IMR-90 (cell line): ENCODE data around the gene TEDC1. TPM values are rescaled to one million over a fixed set of nuclear protein-coding genes. Genes with fewer than 3 reads are reported as not detected.

Experiments
- ATAC-seq: fragments of 200-7000 bp; cut with Tn5 transposase; 2 replicates; pipeline ENCODE4 v1.9.1; 2020; ENCODE audit warnings: low read depth, mild to moderate bottlenecking, moderate library complexity
- BruUV-seq: library from RNA; stranded (reverse); fragments of 400-500 nt; replicated peaks from 2 replicates; lab custom pipeline; 2021; lab: Mats Ljungman, UMichigan
- CTCF ChIA-PET: fragments of 300-600 bp; formaldehyde crosslinking; extraction: SDS; loops from one replicate; lab custom pipeline; 2021; ENCODE audit warnings: antibody characterized with exemption; lab: Yijun Ruan, JAX
- POLR2A ChIA-PET: fragments of 300-600 bp; sonication (Branson Sonifier 250); formaldehyde crosslinking; loops from one replicate; lab custom pipeline; 2022; ENCODE audit warnings: antibody characterized with exemption; ENCODE audit not compliant: unreplicated experiment; lab: Charles Lee
- DNase-seq: peaks from one replicate; pipeline ENCODE4 v3.0.0; 2013
- H2AFZ ChIP-seq: replicated peaks from 2 replicates; pipeline ENCODE3; 2013; ENCODE audit warnings: low read length, mild to moderate bottlenecking; ENCODE audit not compliant: poor library complexity
- H2AK5ac ChIP-seq: 2 replicates; pipeline ENCODE4 v1.6.1; 2013; ENCODE audit warnings: low read depth, low read length, inconsistent platforms
- H2AK9ac ChIP-seq: replicated peaks from 2 replicates; pipeline ENCODE3; 2013; ENCODE audit warnings: mild to moderate bottlenecking, low read depth, low read length, moderate library complexity; ENCODE audit not compliant: poor library complexity
- H2BK120ac ChIP-seq: 2 replicates; pipeline ENCODE4 v1.6.1; 2013; ENCODE audit warnings: low read depth, low read length, inconsistent platforms
- H2BK15ac ChIP-seq: 3 replicates; pipeline ENCODE4 v1.6.1; 2013; ENCODE audit warnings: low read depth, low read length, inconsistent platforms
- H2BK20ac ChIP-seq: 2 replicates; pipeline ENCODE4 v1.6.1; 2013; ENCODE audit warnings: low read depth, mild to moderate bottlenecking, inconsistent platforms, low read length, moderate library complexity
- H2BK5ac ChIP-seq: 2 replicates; pipeline ENCODE4 v1.6.1; 2013; ENCODE audit warnings: mild to moderate bottlenecking, low read depth, low read length, inconsistent platforms; ENCODE audit not compliant: poor library complexity, severe bottlenecking
- H3K14ac ChIP-seq: replicated peaks from 2 replicates; pipeline ENCODE4 v1.6.1; 2013; ENCODE audit warnings: low read depth, low read length, inconsistent platforms
- H3K18ac ChIP-seq: 2 replicates; pipeline ENCODE4 v1.6.1; 2013; ENCODE audit warnings: low read depth, low read length, control low read depth
- H3K23ac ChIP-seq: 2 replicates; pipeline ENCODE4 v1.6.1; 2013; ENCODE audit warnings: low read depth, low read length, inconsistent platforms
- H3K27ac ChIP-seq: 2 replicates; pipeline ENCODE4 v1.5.1; 2013; ENCODE audit warnings: mild to moderate bottlenecking, control low read depth, low read length; ENCODE audit not compliant: insufficient read depth
- H3K27me3 ChIP-seq: 2 replicates; pipeline ENCODE4 v1.6.1; 2013; ENCODE audit warnings: low read length; ENCODE audit not compliant: control insufficient read depth, insufficient read depth
- H3K36me3 ChIP-seq: 2 replicates; pipeline ENCODE4 v1.6.1; 2013; ENCODE audit warnings: low read length, mixed read lengths; ENCODE audit not compliant: control insufficient read depth, insufficient read depth
- H3K4ac ChIP-seq: 2 replicates; pipeline ENCODE4 v1.6.1; 2013; ENCODE audit warnings: low read depth, low read length, inconsistent platforms
- H3K4me1 ChIP-seq: 2 replicates; pipeline ENCODE4 v1.6.1; 2013; ENCODE audit warnings: low read length, mixed read lengths; ENCODE audit not compliant: control insufficient read depth, insufficient read depth
- H3K4me2 ChIP-seq: 2 replicates; pipeline ENCODE4 v1.6.1; 2013; ENCODE audit warnings: low read depth, mild to moderate bottlenecking, control low read depth, low read length, moderate library complexity
- H3K4me3 ChIP-seq: 2 replicates; pipeline ENCODE4 v1.5.1; 2013; ENCODE audit warnings: low read depth, mild to moderate bottlenecking, control low read depth, low read length, moderate library complexity; ENCODE audit not compliant: insufficient read depth
- H3K56ac ChIP-seq: 2 replicates; pipeline ENCODE4 v1.6.1; 2013; ENCODE audit warnings: low read length, inconsistent platforms; ENCODE audit not compliant: insufficient read depth; ENCODE audit errors: extremely low read depth
- H3K79me1 ChIP-seq, 2 experiments: 2 replicates each; pipeline ENCODE4 v1.6.1; 2013; ENCODE audit warnings: low read length in 2 of 2, inconsistent platforms in 1 of 2, low read depth in 1 of 2
- H3K9ac ChIP-seq: 2 replicates; pipeline ENCODE4 v1.6.1; 2013; ENCODE audit warnings: low read depth, low read length, control low read depth
- H3K9me1 ChIP-seq: 2 replicates; pipeline ENCODE4 v1.6.1; 2013; ENCODE audit warnings: low read length, inconsistent platforms; ENCODE audit not compliant: insufficient read depth
- H3K9me3 ChIP-seq: 2 replicates; pipeline ENCODE4 v1.6.1; 2013; ENCODE audit warnings: low read length; ENCODE audit not compliant: control insufficient read depth, insufficient read depth
- H4K20me1 ChIP-seq: 2 replicates; pipeline ENCODE4 v1.6.1; 2013; ENCODE audit warnings: low read length, inconsistent platforms; ENCODE audit not compliant: insufficient read depth
- H4K5ac ChIP-seq: 2 replicates; pipeline ENCODE4 v1.6.1; 2013; ENCODE audit warnings: mild to moderate bottlenecking, low read depth, low read length, control low read depth
- H4K8ac ChIP-seq, 2 experiments: 2 replicates each; pipeline ENCODE4 v1.6.1; 2013; ENCODE audit warnings: low read depth in 2 of 2, low read length in 2 of 2, control low read depth in 1 of 2, inconsistent platforms in 1 of 2
- H4K91ac ChIP-seq: 2 replicates; pipeline ENCODE4 v1.6.1; 2013; ENCODE audit warnings: low read depth, low read length, inconsistent platforms; ENCODE audit not compliant: insufficient read depth
- BHLHE40 ChIP-seq: fragments of 150-350 bp; IDR thresholded peaks from 2 replicates; pipeline ENCODE4 v1.6.1; 2016; ENCODE audit warnings: mild to moderate bottlenecking, low read depth, low read length
- CEBPB ChIP-seq: IDR thresholded peaks from 2 replicates; pipeline ENCODE4 v1.6.1; 2012; ENCODE audit warnings: low read depth, low read length, improper control_type of control experiment
- CHD1 ChIP-seq: IDR thresholded peaks from 2 replicates; pipeline ENCODE4 v1.6.1; 2012; ENCODE audit warnings: low read depth, low read length, improper control_type of control experiment
- MAFK ChIP-seq: IDR thresholded peaks from 2 replicates; pipeline ENCODE4 v1.6.1; 2012; ENCODE audit warnings: low read depth, low read length, improper control_type of control experiment
- MXI1 ChIP-seq: IDR thresholded peaks from 2 replicates; pipeline ENCODE4 v1.6.1; 2012; ENCODE audit warnings: low read depth, mild to moderate bottlenecking, low read length, moderate library complexity, borderline replicate concordance
- NFE2L2 ChIP-seq: fragments of 150-350 bp; IDR thresholded peaks from 2 replicates; pipeline ENCODE4 v1.6.1; 2016; ENCODE audit warnings: low read depth, mild to moderate bottlenecking, low read length
- POLR2A ChIP-seq: IDR thresholded peaks from 2 replicates; pipeline ENCODE4 v1.6.1; 2012; ENCODE audit warnings: mild to moderate bottlenecking, low read depth, low read length
- RAD21 ChIP-seq: IDR thresholded peaks from 2 replicates; pipeline ENCODE4 v1.6.1; 2012; ENCODE audit warnings: low read length, improper control_type of control experiment
- RCOR1 ChIP-seq: IDR thresholded peaks from 2 replicates; pipeline ENCODE4 v1.6.1; 2012; ENCODE audit warnings: mild to moderate bottlenecking, low read length, improper control_type of control experiment; ENCODE audit not compliant: insufficient replicate concordance
- SMC3 ChIP-seq: fragments of 150-350 bp; IDR thresholded peaks from 2 replicates; pipeline ENCODE4 v1.6.1; 2016; ENCODE audit warnings: low read depth, mild to moderate bottlenecking, antibody characterized with exemption, low read length, moderate library complexity
- WGBS, 2 experiments: methylation state at CpG; one replicate each; pipeline versions ENCODE4 v1.1.5 to v1.1.7; 2013; ENCODE audit warnings: missing lambda C conversion rate in 2 of 2; ENCODE audit not compliant: insufficient read length in 1 of 2; ENCODE audit errors: extremely low coverage in 2 of 2; 5-methylcytosine and 5-hydroxymethylcytosine counted together
- dilution Hi-C: fragments of 300-500 bp; cut with HindIII; formaldehyde crosslinking; loops from one replicate; pipeline ENCODE4 v1.14.3; 2018; ENCODE audit warnings: low sequenced_read_pairs; ENCODE audit not compliant: unreplicated experiment
- in situ Hi-C: fragments of 300-500 bp; cut with MboI; formaldehyde crosslinking; loops from 3 replicates; pipeline ENCODE4 v1.14.3; 2019; ENCODE audit warnings: low sequenced_read_pairs, inconsistent platforms, mixed read lengths
- intact Hi-C: fragments of 100-400 bp; cut with micrococcal nuclease; formaldehyde crosslinking; loops from 2 replicates; pipeline ENCODE4 v1.10.0; 2022
- polyA plus RNA-seq, 3 experiments: library from polyadenylated mRNA; depleted of rRNA; stranded (reverse); fragments of >200 nt; gene quantifications; 2 replicates each; pipeline ENCODE4 v1.2.3, GENCODE V29; 2012; ENCODE audit warnings: low replicate concordance in 1 of 3
- total RNA-seq: library from RNA; depleted of rRNA; stranded (reverse); fragments of >200 nt; gene quantifications from 2 replicates; pipeline ENCODE4 v1.2.3, GENCODE V29; 2012
- TF ChIP-seq, protein P1 (sequence below): fragments of 150-350 bp; IDR thresholded peaks from 2 replicates; pipeline ENCODE4 v1.6.1; 2016; ENCODE audit warnings: low read depth, mild to moderate bottlenecking, low read length, moderate library complexity, borderline replicate concordance

Gene TEDC1
- total and polyA plus RNA-seq, 2 of the 4 experiments (the other 2 are of a cell fraction), result 5.7 to 6.4 TPM

GRCh38 chr14:105508601-105509000 is 17.6 kb downstream of the TEDC1 start:
- Histone ChIP-seq H2BK5ac (no peak overlapping the region), H2BK20ac (no peak overlapping the region), H3K4me3 (no peak overlapping the region), H3K27me3 (peaks cover 21% of the 10 kb centered on the region), H2AK9ac (no peak overlapping the region), H3K27ac (no peak overlapping the region), H3K14ac (no peak overlapping the region), H3K79me1 (no peaks in the 10 kb centered on the region), H3K23ac (no peak overlapping the region), H2BK120ac (no peak overlapping the region), H3K56ac (no peak overlapping the region), H2BK15ac (no peak overlapping the region), H4K91ac (no peak overlapping the region), H3K4me2 (no peak overlapping the region), H3K36me3 (no peaks in the 10 kb centered on the region), H4K5ac (no peak overlapping the region), H2AFZ (no peak overlapping the region), H4K8ac (no peak overlapping the region), H3K9me1 (no peaks in the 10 kb centered on the region), H3K4ac (no peak overlapping the region), H3K18ac (no peak overlapping the region), H3K4me1 (no peaks in the 10 kb centered on the region), H3K9me3 (no peaks in the 10 kb centered on the region), H3K9ac (no peak overlapping the region), H4K20me1 (no peaks in the 10 kb centered on the region), H2AK5ac (no peak overlapping the region)
- TF ChIP-seq CEBPB (no peak), POLR2A (no peak), MAFK (no peak), CHD1 (no peak), RAD21 (no peak), BHLHE40 (no peak), MXI1 (no peak), NFE2L2 (no peak), SMC3 (no peak), RCOR1 (no peak)
- TF ChIP-seq, protein P1, sequence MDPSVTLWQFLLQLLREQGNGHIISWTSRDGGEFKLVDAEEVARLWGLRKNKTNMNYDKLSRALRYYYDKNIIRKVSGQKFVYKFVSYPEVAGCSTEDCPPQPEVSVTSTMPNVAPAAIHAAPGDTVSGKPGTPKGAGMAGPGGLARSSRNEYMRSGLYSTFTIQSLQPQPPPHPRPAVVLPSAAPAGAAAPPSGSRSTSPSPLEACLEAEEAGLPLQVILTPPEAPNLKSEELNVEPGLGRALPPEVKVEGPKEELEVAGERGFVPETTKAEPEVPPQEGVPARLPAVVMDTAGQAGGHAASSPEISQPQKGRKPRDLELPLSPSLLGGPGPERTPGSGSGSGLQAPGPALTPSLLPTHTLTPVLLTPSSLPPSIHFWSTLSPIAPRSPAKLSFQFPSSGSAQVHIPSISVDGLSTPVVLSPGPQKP, result no peak
- intact Hi-C loops (no loop called here), in situ Hi-C loops (no loop called here), dilution Hi-C loops (no loop called here)
- 74% methylated on average over 5 of the region's 12 CpGs; no CpG with 5 or more reads in 1 of the 2 experiments for WGBS, 2 experiments
- no peak for DNase-seq
- ATAC-seq, result no peak
- POLR2A ChIA-PET, result no interaction called here
- no TSS peak for BruUV-seq
- CTCF ChIA-PET, result no interaction called here
